ENCODE measurements around the gene CIT. TPM values are rescaled to one million over a fixed set of nuclear protein-coding genes. Genes with fewer than 3 reads are reported as not detected.
A peak's percentile ranks its signal among the peaks of the same experiment; 100 is the strongest.

Gene CIT
- total RNA-seq, 1 donor from 2014 or later, result 29.3 TPM

DNA sequence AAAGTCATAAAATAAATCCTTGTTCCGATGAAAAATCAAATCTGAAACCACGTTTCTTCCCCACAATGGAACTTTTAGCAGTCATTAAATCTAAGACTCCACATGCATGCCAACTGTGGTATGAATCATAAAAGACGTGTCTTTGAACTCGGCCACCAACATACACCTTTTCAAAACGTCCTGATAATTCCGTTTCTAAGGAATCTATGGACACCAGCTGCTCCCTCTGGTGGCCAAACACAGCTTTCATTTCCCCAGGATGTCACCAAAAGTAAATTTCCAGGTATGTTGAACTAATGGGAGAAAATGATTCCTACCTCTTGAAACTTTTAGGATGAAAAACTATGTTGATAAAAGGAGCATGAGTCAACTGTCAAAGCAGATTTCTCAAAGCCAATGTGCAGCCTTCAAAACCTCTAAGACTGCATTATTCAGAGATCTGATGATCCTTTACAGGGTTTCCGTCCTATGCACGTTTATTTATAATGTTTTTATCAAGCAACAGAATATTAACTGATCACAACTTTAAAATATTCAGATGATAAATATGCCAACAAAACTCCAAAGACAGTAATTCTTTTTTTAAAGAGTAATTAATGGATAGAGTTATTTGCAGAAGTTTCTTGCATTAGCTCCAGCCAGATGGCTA lies 96.2 kb downstream of the CIT start:
- H3K9me3 Mint-ChIP-seq, result peaks cover 2% of the 10 kb centered on the region
- DNase-seq (ENCODE audit: low spot score in 2 of 2, unreplicated experiment in 2 of 2), result no peak
- peak overlapping the region; percentile 47 for H3K4me3 Mint-ChIP-seq
- TF ChIP-seq CTCF (IDR thresholded peaks at IDR 0.05; ENCODE audit: unreplicated experiment), result peak; percentile 83
- H3K27ac Mint-ChIP-seq, result no peak overlapping the region
- peaks cover 2% of the 10 kb centered on the region for H3K4me1 Mint-ChIP-seq
- H3K27me3 Mint-ChIP-seq (ENCODE audit: low read depth), result no peaks in the 10 kb centered on the region
- peaks cover 23% of the 10 kb centered on the region for H3K36me3 Mint-ChIP-seq

DNA sequence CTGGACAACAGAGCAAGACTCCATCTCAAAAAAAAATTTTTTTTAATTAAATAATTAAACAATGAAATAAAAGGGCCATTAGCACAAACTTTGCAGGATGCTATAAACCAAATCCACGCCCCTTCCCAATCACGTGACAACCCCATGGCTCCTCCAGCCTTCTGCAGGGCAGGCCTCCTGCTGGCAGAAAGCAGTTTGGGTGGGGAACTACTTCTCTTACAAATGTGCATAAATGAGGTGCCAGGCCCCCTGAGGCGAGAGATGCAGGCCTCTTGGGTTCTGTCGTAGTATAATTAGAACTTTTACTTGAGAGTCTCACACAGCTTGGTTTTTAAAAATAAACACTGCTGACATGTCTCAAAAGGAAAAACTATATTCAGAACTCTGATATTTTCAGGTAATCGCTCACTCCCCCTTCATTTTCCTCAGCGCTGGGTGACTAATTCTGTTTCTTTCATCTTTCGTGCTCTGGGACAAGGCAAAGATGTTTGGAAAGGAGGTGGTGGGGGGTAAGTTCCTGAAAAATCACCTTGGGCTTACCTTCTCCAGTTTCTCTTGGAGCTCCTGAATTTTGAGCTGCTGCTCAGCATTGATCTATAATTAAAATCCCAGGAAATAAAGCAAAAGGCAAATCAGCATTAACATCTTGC lies 101.7 kb downstream of the CIT start:
- no peak for DNase-seq (ENCODE audit: low spot score in 2 of 2, unreplicated experiment in 2 of 2)
- Mint-ChIP-seq H3K4me1 (peaks cover 3% of the 10 kb centered on the region), H3K36me3 (peaks cover 29% of the 10 kb centered on the region), H3K27ac (no peak overlapping the region), H3K4me3 (no peak overlapping the region), H3K27me3 (ENCODE audit: low read depth) (no peaks in the 10 kb centered on the region), H3K9me3 (no peaks in the 10 kb centered on the region)
- TF ChIP-seq CTCF (IDR thresholded peaks at IDR 0.05; ENCODE audit: unreplicated experiment), result no peak

DNA sequence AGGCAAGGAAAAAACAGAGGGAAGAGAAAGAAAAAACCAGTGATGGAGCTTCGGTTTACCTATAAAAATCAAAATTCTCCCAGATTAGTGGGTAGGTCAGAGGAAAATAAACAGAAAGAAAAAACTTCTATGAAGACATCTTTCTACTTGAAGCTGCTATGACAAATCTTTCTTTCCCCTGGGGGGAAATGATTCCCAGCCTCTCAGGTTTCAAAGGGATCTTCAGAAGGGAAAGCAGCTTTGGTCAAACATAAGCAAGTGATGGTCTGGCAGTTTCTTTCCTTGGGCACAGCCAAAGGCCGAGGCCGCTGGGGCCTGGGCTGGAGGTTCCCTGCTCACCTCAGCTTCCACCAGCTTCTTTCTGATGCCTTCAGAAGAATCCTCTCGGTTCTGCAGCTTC lies 104.7 kb downstream of the CIT start:
- no peak for DNase-seq (ENCODE audit: low spot score in 2 of 2, unreplicated experiment in 2 of 2)
- Mint-ChIP-seq H3K27ac (no peak overlapping the region), H3K36me3 (peaks cover 32% of the 10 kb centered on the region), H3K27me3 (ENCODE audit: low read depth) (no peaks in the 10 kb centered on the region), H3K4me1 (peaks cover 3% of the 10 kb centered on the region), H3K9me3 (no peaks in the 10 kb centered on the region), H3K4me3 (no peak overlapping the region)
- no peak for TF ChIP-seq CTCF (IDR thresholded peaks at IDR 0.05; ENCODE audit: unreplicated experiment)

DNA sequence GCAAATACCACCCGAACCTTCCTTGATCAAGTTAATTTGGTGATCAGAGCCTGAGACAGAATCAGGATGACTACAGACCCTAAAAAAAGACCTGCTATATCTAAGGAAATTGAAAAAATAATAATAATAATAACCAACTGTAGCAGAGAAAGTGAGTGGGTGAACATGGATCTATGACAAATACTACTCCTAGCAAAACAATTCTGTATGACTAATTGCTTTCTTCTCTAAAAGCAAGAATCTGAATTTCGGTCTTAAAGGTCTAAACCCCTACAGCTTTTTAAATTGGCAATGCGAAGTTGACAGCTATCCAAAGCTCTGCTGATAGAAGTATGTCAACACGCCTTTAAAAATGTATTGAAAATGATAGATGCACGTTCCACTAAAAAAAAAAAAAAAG lies 107.0 kb downstream of the CIT start:
- Mint-ChIP-seq H3K27ac (no peak overlapping the region), H3K4me3 (no peak overlapping the region), H3K36me3 (peaks cover 35% of the 10 kb centered on the region), H3K27me3 (ENCODE audit: low read depth) (no peaks in the 10 kb centered on the region), H3K4me1 (peaks cover 3% of the 10 kb centered on the region), H3K9me3 (no peaks in the 10 kb centered on the region)
- DNase-seq (ENCODE audit: low spot score in 2 of 2, unreplicated experiment in 2 of 2), result no peak
- TF ChIP-seq CTCF (IDR thresholded peaks at IDR 0.05; ENCODE audit: unreplicated experiment), result no peak

- H3K9me3 Mint-ChIP-seq, result peaks cover 13% of the 10 kb centered on the region
- DNase-seq (ENCODE audit: low spot score in 2 of 2, unreplicated experiment in 2 of 2), result no peak
- no peak for TF ChIP-seq CTCF (IDR thresholded peaks at IDR 0.05; ENCODE audit: unreplicated experiment)
- no peaks in the 10 kb centered on the region for H3K4me1 Mint-ChIP-seq
- no peaks in the 10 kb centered on the region for H3K27me3 Mint-ChIP-seq (ENCODE audit: low read depth)
- peaks cover 46% of the 10 kb centered on the region for H3K36me3 Mint-ChIP-seq
- H3K27ac Mint-ChIP-seq, result no peak overlapping the region
- no peak overlapping the region for H3K4me3 Mint-ChIP-seq
These were observed 114.5 kb downstream of the CIT start for GRCh38 chr12:119762619-119763018.

Measured in mesothelial cell of epicardium (in vitro differentiated cells).